ENCODE results near the gene TNIP3.

The TNIP3 gene

GRCh38 chr4:121191361-121191760 lies 27.2 kb upstream of the TNIP3 start:
- H3K4me1 ChIP-seq (ENCODE audit: control insufficient read depth, low read depth, low read length) = peaks cover 9% of the 10 kb centered on the region
- no peaks in the 10 kb centered on the region for H3K36me3 ChIP-seq (ENCODE audit: control insufficient read depth, low read depth, low read length)
- no peak overlapping the region for H3K27ac ChIP-seq (ENCODE audit: low read length)
- no peaks in the 10 kb centered on the region for H3K9me3 ChIP-seq (ENCODE audit: control insufficient read depth, low read depth, low read length)
- H3K27me3 ChIP-seq (ENCODE audit: control insufficient read depth, insufficient read depth, low read length) = no peaks in the 10 kb centered on the region
- H3K9ac ChIP-seq (ENCODE audit: low read length) = no peak overlapping the region
- H3K4me3 ChIP-seq (ENCODE audit: low read length) = no peak overlapping the region

DNA sequence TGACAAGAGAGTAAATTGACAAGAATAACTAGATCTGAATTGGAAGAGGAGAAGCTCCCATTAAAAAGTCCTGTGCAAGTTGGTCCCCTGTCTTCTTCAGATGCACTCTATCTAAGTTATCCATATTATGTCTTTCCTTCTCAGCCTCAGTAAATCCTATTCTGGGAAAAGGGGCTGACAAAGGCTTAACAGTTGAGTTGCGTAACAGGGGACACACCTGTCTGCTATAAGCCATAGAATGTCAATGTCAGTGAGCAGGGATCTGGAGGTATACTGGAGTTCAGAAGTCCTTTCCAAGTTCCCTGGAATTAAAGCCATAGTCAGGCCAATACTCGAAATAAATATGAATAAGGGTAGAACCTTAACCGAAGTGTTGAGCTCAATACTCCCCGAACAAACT lies 26.3 kb upstream of the TNIP3 start:
- no peak overlapping the region for H3K27ac ChIP-seq (ENCODE audit: low read length)
- H3K4me1 ChIP-seq (ENCODE audit: control insufficient read depth, low read depth, low read length) = peaks cover 9% of the 10 kb centered on the region
- H3K9ac ChIP-seq (ENCODE audit: low read length) = no peak overlapping the region
- no peaks in the 10 kb centered on the region for H3K36me3 ChIP-seq (ENCODE audit: control insufficient read depth, low read depth, low read length)
- H3K27me3 ChIP-seq (ENCODE audit: control insufficient read depth, insufficient read depth, low read length) = no peaks in the 10 kb centered on the region
- no peak overlapping the region for H3K4me3 ChIP-seq (ENCODE audit: low read length)
- H3K9me3 ChIP-seq (ENCODE audit: control insufficient read depth, low read depth, low read length) = no peaks in the 10 kb centered on the region

DNA sequence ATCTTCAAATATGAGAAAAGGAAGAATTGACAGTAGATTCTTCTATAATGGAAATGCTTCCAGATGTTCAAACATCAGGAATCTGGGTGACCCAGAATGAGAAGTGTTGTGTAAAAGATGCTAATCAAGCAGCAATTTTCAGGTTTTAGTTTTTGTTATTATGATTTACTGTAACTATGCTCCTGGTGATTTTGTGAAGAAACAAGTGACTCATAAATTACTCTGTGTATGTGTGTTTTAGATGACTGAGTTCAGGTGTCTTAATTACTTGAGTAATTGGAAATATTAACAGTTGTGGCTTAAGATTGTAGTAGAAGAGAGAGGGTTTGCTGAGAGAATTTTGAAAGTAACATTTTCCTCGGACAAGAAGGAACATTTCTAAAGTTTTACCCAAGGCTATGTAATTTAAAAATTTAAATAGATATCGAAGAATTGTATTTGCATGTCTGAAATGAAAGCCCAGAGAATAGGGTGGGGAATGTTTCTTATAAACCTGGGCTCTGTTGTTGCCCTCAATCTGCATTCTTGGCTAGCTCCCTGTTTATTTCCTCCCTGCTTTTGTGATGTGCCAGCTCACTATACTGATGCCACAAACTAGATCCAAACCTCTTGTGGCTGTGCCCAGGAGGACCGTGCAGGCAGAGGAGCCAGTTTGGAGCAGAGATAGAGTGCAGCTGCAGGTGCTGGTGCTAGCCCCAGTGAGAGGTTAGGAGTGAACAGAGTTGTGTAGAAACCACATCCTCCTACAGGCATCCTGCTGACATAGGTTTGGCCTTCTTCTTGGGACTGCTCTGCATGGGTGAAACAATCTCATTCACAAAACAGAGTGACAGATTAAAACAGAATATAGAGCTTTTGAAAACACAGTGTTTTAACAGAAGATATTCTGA lies 25.4 kb upstream of the TNIP3 start:
- Histone ChIP-seq H3K4me1 (ENCODE audit: control insufficient read depth, low read depth, low read length) (peaks cover 9% of the 10 kb centered on the region), H3K9ac (ENCODE audit: low read length) (no peak overlapping the region), H3K36me3 (ENCODE audit: control insufficient read depth, low read depth, low read length) (no peaks in the 10 kb centered on the region), H3K4me3 (ENCODE audit: low read length) (no peak overlapping the region), H3K9me3 (ENCODE audit: control insufficient read depth, low read depth, low read length) (no peaks in the 10 kb centered on the region), H3K27me3 (ENCODE audit: control insufficient read depth, insufficient read depth, low read length) (no peaks in the 10 kb centered on the region), H3K27ac (ENCODE audit: low read length) (no peak overlapping the region)

GRCh38 chr4:121187206-121187605 lies 23.1 kb upstream of the TNIP3 start:
- H3K36me3 ChIP-seq (ENCODE audit: control insufficient read depth, low read depth, low read length) = no peaks in the 10 kb centered on the region
- no peak overlapping the region for H3K4me3 ChIP-seq (ENCODE audit: low read length)
- peaks cover 9% of the 10 kb centered on the region for H3K4me1 ChIP-seq (ENCODE audit: control insufficient read depth, low read depth, low read length)
- no peaks in the 10 kb centered on the region for H3K9me3 ChIP-seq (ENCODE audit: control insufficient read depth, low read depth, low read length)
- no peaks in the 10 kb centered on the region for H3K27me3 ChIP-seq (ENCODE audit: control insufficient read depth, insufficient read depth, low read length)
- no peak overlapping the region for H3K27ac ChIP-seq (ENCODE audit: low read length)
- no peak overlapping the region for H3K9ac ChIP-seq (ENCODE audit: low read length)

- Histone ChIP-seq H3K4me1 (ENCODE audit: control insufficient read depth, low read depth, low read length) (peaks cover 9% of the 10 kb centered on the region), H3K36me3 (ENCODE audit: control insufficient read depth, low read depth, low read length) (no peaks in the 10 kb centered on the region), H3K9me3 (ENCODE audit: control insufficient read depth, low read depth, low read length) (no peaks in the 10 kb centered on the region), H3K4me3 (ENCODE audit: low read length) (no peak overlapping the region), H3K27me3 (ENCODE audit: control insufficient read depth, insufficient read depth, low read length) (no peaks in the 10 kb centered on the region), H3K9ac (ENCODE audit: low read length) (no peak overlapping the region), H3K27ac (ENCODE audit: low read length) (no peak overlapping the region)
Observed at GRCh38 chr4:121185960-121186359, 21.8 kb upstream of the TNIP3 start.

DNA sequence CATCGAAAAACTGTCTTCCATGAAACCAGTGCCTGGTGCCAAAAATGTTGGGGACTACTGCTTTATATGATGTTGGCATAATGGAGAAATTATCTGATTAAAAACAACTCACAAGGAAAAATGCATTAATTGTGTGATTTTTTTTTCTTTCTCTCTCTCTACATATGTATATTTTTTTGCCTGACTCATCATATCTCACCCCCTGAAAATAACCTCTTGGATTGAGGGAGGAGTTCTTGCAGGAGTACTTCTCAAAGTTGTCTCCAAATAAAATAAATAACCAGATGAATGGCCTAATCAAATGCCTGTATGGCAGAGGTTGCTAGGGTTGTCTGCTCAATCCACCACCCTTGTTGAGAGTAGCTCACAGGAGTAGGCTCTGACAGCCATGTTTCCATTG lies 19.9 kb upstream of the TNIP3 start:
- Histone ChIP-seq H3K9me3 (ENCODE audit: control insufficient read depth, low read depth, low read length) (no peaks in the 10 kb centered on the region), H3K9ac (ENCODE audit: low read length) (no peak overlapping the region), H3K36me3 (ENCODE audit: control insufficient read depth, low read depth, low read length) (no peaks in the 10 kb centered on the region), H3K27me3 (ENCODE audit: control insufficient read depth, insufficient read depth, low read length) (no peaks in the 10 kb centered on the region), H3K4me1 (ENCODE audit: control insufficient read depth, low read depth, low read length) (peaks cover 4% of the 10 kb centered on the region), H3K27ac (ENCODE audit: low read length) (no peak overlapping the region), H3K4me3 (ENCODE audit: low read length) (no peak overlapping the region)

DNA sequence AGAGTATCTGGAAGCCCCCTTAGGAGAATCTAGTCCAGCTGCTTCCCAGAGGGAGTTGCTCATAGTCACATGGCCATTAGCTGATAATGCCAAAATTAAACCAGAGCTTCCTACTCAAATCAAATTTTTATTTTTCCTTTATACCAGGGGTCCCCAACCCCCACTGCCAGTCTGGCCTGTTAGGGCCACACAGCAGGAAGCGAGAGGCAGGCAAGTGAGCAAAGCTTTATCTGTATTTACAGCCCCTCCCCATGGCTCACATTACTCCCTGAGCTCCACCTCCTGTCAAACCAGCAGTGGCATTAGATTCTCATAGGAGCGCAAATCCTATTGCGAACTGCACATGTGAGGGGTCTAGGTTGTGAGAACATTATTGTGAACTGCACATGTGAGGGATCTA lies 19.2 kb upstream of the TNIP3 start:
- Histone ChIP-seq H3K4me3 (ENCODE audit: low read length) (no peak overlapping the region), H3K27me3 (ENCODE audit: control insufficient read depth, insufficient read depth, low read length) (no peaks in the 10 kb centered on the region), H3K4me1 (ENCODE audit: control insufficient read depth, low read depth, low read length) (peaks cover 1% of the 10 kb centered on the region), H3K27ac (ENCODE audit: low read length) (no peak overlapping the region), H3K9me3 (ENCODE audit: control insufficient read depth, low read depth, low read length) (no peaks in the 10 kb centered on the region), H3K9ac (ENCODE audit: low read length) (no peak overlapping the region), H3K36me3 (ENCODE audit: control insufficient read depth, low read depth, low read length) (no peaks in the 10 kb centered on the region)

DNA sequence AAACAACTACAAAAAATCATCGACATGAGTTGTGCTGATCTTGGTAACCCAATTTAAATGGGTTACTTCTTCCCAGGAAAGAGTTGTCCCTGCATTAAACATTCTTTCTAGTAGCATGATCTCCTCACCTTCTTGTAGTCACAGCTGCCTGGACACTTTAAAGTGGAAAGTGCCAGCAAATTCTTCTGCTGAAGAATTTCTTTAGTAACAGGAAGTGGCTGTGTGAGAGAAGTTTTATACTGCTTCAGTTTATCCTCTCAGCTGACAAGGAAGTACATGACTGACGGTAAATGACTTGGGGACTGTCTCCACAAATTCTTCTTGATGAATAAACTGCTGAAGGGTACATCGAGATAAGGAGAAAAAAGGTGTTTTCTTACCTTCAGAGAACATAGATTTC lies 18.2 kb upstream of the TNIP3 start:
- Histone ChIP-seq H3K4me1 (ENCODE audit: control insufficient read depth, low read depth, low read length) (peaks cover 12% of the 10 kb centered on the region), H3K4me3 (ENCODE audit: low read length) (no peak overlapping the region), H3K27ac (ENCODE audit: low read length) (no peak overlapping the region), H3K36me3 (ENCODE audit: control insufficient read depth, low read depth, low read length) (no peaks in the 10 kb centered on the region), H3K9me3 (ENCODE audit: control insufficient read depth, low read depth, low read length) (no peaks in the 10 kb centered on the region), H3K9ac (ENCODE audit: low read length) (no peak overlapping the region), H3K27me3 (ENCODE audit: control insufficient read depth, insufficient read depth, low read length) (no peaks in the 10 kb centered on the region)

GRCh38 chr4:121181493-121181892 lies 17.4 kb upstream of the TNIP3 start:
- H3K27ac ChIP-seq (ENCODE audit: low read length) = no peak overlapping the region
- no peak overlapping the region for H3K4me3 ChIP-seq (ENCODE audit: low read length)
- peaks cover 14% of the 10 kb centered on the region for H3K4me1 ChIP-seq (ENCODE audit: control insufficient read depth, low read depth, low read length)
- no peaks in the 10 kb centered on the region for H3K27me3 ChIP-seq (ENCODE audit: control insufficient read depth, insufficient read depth, low read length)
- H3K9me3 ChIP-seq (ENCODE audit: control insufficient read depth, low read depth, low read length) = no peaks in the 10 kb centered on the region
- no peak overlapping the region for H3K9ac ChIP-seq (ENCODE audit: low read length)
- no peaks in the 10 kb centered on the region for H3K36me3 ChIP-seq (ENCODE audit: control insufficient read depth, low read depth, low read length)

- Histone ChIP-seq H3K4me1 (ENCODE audit: control insufficient read depth, low read depth, low read length) (peaks cover 14% of the 10 kb centered on the region), H3K9ac (ENCODE audit: low read length) (no peak overlapping the region), H3K4me3 (ENCODE audit: low read length) (no peak overlapping the region), H3K27ac (ENCODE audit: low read length) (no peak overlapping the region), H3K36me3 (ENCODE audit: control insufficient read depth, low read depth, low read length) (no peaks in the 10 kb centered on the region), H3K27me3 (ENCODE audit: control insufficient read depth, insufficient read depth, low read length) (no peaks in the 10 kb centered on the region), H3K9me3 (ENCODE audit: control insufficient read depth, low read depth, low read length) (no peaks in the 10 kb centered on the region)
Observed at GRCh38 chr4:121180558-121180957, 16.4 kb upstream of the TNIP3 start.

- H3K36me3 ChIP-seq (ENCODE audit: control insufficient read depth, low read depth, low read length) = no peaks in the 10 kb centered on the region
- no peaks in the 10 kb centered on the region for H3K27me3 ChIP-seq (ENCODE audit: control insufficient read depth, insufficient read depth, low read length)
- no peak overlapping the region for H3K27ac ChIP-seq (ENCODE audit: low read length)
- no peaks in the 10 kb centered on the region for H3K9me3 ChIP-seq (ENCODE audit: control insufficient read depth, low read depth, low read length)
- H3K4me1 ChIP-seq (ENCODE audit: control insufficient read depth, low read depth, low read length) = peaks cover 14% of the 10 kb centered on the region
- H3K9ac ChIP-seq (ENCODE audit: low read length) = no peak overlapping the region
- no peak overlapping the region for H3K4me3 ChIP-seq (ENCODE audit: low read length)
Observed at GRCh38 chr4:121177246-121178137, 13.4 kb upstream of the TNIP3 start.

Data from iPS-18a (cell line).